Measurements from ENCODE around the gene WDR74. TPM values are rescaled to one million over a fixed set of nuclear protein-coding genes. Genes with fewer than 3 reads are reported as not detected.

WDR74 gene
- total and polyA plus RNA-seq, 2 of the 13 experiments (the other 11 are each of a cell fraction or from before 2014, with no cell fraction given), result 77.0 to 83.3 TPM

DNA sequence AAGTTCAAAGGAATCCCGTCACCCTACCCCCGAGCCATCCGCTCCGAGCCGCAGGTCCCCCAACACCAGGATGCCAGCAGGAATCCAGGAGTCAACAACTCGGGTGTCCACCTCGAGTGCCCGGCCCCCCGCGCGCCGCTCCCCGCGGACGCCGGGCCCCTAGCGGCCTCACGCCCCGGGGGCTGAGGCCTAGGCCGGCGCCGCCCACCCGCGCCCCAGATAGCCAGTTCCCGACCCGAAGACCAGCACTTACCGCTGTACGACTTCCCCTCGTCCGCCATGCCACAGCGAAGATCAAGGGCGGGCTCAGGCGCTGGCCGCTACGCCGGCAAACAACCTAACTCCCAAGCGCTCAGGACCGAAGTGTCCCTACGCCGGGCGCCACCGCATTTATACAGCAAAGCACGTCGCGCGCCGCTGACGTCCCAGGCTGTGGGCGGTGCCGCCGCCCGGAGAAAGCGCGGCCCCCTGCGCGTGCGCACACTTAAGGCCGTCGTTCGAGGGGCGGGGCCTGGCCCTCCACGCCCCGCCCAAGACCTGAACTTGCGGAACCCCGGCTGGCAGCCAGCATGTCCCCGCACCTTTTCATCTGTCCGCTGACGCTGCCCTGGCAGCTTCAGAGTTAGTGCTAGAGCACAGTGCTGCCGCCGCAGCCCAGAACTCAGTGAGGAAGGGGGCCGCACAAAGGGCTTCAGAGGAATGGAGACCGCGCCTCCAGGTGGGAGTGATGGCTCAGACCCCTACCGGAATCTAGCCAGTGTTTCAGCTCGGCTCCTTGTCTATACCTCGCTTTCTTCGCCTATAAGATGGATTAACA, 34.1 kb downstream of the WDR74 start, which contains the start of gene NXF1 (continued):
- TF ChIP-seq, protein P1, sequence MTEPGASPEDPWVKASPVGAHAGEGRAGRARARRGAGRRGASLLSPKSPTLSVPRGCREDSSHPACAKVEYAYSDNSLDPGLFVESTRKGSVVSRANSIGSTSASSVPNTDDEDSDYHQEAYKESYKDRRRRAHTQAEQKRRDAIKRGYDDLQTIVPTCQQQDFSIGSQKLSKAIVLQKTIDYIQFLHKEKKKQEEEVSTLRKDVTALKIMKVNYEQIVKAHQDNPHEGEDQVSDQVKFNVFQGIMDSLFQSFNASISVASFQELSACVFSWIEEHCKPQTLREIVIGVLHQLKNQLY (CRISPR knock-in tag; IDR thresholded peaks at IDR 0.05), result no peak; the same call in none of the 2 replicates
- peak; percentile 93 for TF ChIP-seq ZNF883 (CRISPR knock-in tag; IDR thresholded peaks at IDR 0.05; ENCODE audit: not compliant biosample characterization)
- TF ChIP-seq ETS1 (CRISPR knock-in tag; IDR thresholded peaks at IDR 0.05), result no peak; the same call in 1 of the 2 replicates
- TF ChIP-seq PCBP2 (optimal IDR thresholded peaks at IDR 0.05; ENCODE audit: low read depth, low read length, poor library complexity, severe bottlenecking), result no peak
- TF ChIP-seq NFRKB (IDR thresholded peaks at IDR 0.05), result no peak
- no peak for TF ChIP-seq ZMYM2 (CRISPR knock-in tag; IDR thresholded peaks at IDR 0.05)
- TF ChIP-seq ZNF414 (CRISPR knock-in tag; IDR thresholded peaks at IDR 0.05), result no peak
- TF ChIP-seq NFKB2 (CRISPR knock-in tag; IDR thresholded peaks at IDR 0.05; ENCODE audit: borderline replicate concordance), result peak; percentile 94; the same call in 1 of the 2 replicates
- TF ChIP-seq TAF15 (IDR thresholded peaks at IDR 0.05; ENCODE audit: low read depth, low read length, poor library complexity, severe bottlenecking), result peak; percentile 86
- TF ChIP-seq SNRNP70 (IDR thresholded peaks at IDR 0.05; ENCODE audit: low read depth, low read length), result no peak
- TF ChIP-seq HNF4G (IDR thresholded peaks at IDR 0.05; ENCODE audit: borderline replicate concordance, low read depth, low read length), result no peak
- TF ChIP-seq HNF4G (CRISPR knock-in tag; IDR thresholded peaks at IDR 0.05; ENCODE audit: borderline replicate concordance, low read depth), result peak; percentile 80
- TF ChIP-seq ZNF350 (CRISPR knock-in tag; IDR thresholded peaks at IDR 0.05; ENCODE audit: borderline replicate concordance, low read depth), result peak; percentile 80
- TF ChIP-seq ZNF644 (CRISPR knock-in tag; IDR thresholded peaks at IDR 0.05; ENCODE audit: low read depth), result no peak
- TF ChIP-seq CENPT (CRISPR knock-in tag; IDR thresholded peaks at IDR 0.05; ENCODE audit: low read depth), result no peak
- TF ChIP-seq ZSCAN12 (CRISPR knock-in tag; IDR thresholded peaks at IDR 0.05), result no peak; the same call in 1 of the 2 replicates
- TF ChIP-seq, protein P2, sequence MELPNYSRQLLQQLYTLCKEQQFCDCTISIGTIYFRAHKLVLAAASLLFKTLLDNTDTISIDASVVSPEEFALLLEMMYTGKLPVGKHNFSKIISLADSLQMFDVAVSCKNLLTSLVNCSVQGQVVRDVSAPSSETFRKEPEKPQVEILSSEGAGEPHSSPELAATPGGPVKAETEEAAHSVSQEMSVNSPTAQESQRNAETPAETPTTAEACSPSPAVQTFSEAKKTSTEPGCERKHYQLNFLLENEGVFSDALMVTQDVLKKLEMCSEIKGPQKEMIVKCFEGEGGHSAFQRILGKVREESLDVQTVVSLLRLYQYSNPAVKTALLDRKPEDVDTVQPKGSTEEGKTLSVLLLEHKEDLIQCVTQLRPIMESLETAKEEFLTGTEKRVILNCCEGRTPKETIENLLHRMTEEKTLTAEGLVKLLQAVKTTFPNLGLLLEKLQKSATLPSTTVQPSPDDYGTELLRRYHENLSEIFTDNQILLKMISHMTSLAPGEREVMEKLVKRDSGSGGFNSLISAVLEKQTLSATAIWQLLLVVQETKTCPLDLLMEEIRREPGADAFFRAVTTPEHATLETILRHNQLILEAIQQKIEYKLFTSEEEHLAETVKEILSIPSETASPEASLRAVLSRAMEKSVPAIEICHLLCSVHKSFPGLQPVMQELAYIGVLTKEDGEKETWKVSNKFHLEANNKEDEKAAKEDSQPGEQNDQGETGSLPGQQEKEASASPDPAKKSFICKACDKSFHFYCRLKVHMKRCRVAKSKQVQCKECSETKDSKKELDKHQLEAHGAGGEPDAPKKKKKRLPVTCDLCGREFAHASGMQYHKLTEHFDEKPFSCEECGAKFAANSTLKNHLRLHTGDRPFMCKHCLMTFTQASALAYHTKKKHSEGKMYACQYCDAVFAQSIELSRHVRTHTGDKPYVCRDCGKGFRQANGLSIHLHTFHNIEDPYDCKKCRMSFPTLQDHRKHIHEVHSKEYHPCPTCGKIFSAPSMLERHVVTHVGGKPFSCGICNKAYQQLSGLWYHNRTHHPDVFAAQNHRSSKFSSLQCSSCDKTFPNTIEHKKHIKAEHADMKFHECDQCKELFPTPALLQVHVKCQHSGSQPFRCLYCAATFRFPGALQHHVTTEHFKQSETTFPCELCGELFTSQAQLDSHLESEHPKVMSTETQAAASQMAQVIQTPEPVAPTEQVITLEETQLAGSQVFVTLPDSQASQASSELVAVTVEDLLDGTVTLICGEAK (IDR thresholded peaks at IDR 0.05), result no peak
- TF ChIP-seq, protein P2 (CRISPR knock-in tag; IDR thresholded peaks at IDR 0.05), result peak; percentile 78; the same call in 1 of the 2 replicates

Data from HepG2 (cell line).